Kidney (tissue), 14 donors: ENCODE measurements around the gene ASTN2. TPM values are rescaled to one million over a fixed set of nuclear protein-coding genes. Genes with fewer than 3 reads are reported as not detected.

Experiments
- DNase-seq, 5 donors: peaks; one replicate each; pipeline ENCODE4 v3.0.0-alpha.2; 2013 to 2020
- FAIRE-seq: peaks from 2 replicates; lab custom pipeline; 2012; peaks lifted over from hg19 to GRCh38; lab: Jason Lieb, UNC
- H3K27ac ChIP-seq, 2 donors: one replicate each; pipeline ENCODE4 v1.7.0; 2013; ENCODE audit warnings: low read depth in 2 of 2, low read length in 2 of 2, inconsistent platforms in 1 of 2
- H3K27me3 ChIP-seq: one replicate; pipeline ENCODE4 v1.7.1; 2013; ENCODE audit warnings: low read length, inconsistent platforms; ENCODE audit not compliant: control insufficient read depth, insufficient read depth
- H3K36me3 ChIP-seq, 3 donors: one replicate each; pipeline versions ENCODE4 v1.7.0 to v1.7.1; 2013; ENCODE audit warnings: low read length in 3 of 3, control low read depth in 1 of 3, inconsistent platforms in 1 of 3; ENCODE audit not compliant: insufficient read depth in 3 of 3, control insufficient read depth in 2 of 3
- H3K4me1 ChIP-seq, 3 donors: one replicate each; pipeline versions ENCODE4 v1.7.0 to v1.7.1; 2013; ENCODE audit warnings: low read length in 3 of 3, inconsistent platforms in 1 of 3, low read depth in 1 of 3; ENCODE audit not compliant: control insufficient read depth in 2 of 3, insufficient read depth in 2 of 3
- H3K4me3 ChIP-seq, 3 donors: one replicate each; pipeline versions ENCODE4 v1.7.0 to v1.8.1; 2013; ENCODE audit warnings: low read length in 3 of 3, control low read depth in 1 of 3, inconsistent platforms in 1 of 3
- H3K9ac ChIP-seq, 3 donors: one replicate each; pipeline versions ENCODE4 v1.7.0 to v1.7.1; 2013; ENCODE audit warnings: low read length in 3 of 3, control low read depth in 1 of 3, inconsistent platforms in 1 of 3
- H3K9me3 ChIP-seq, 3 donors: one replicate each; pipeline versions ENCODE4 v1.7.0 to v1.7.1; 2013; ENCODE audit warnings: low read length in 3 of 3, control low read depth in 1 of 3, inconsistent platforms in 1 of 3; ENCODE audit not compliant: control insufficient read depth in 2 of 3, insufficient read depth in 1 of 3
- CTCF ChIP-seq: IDR thresholded peaks from 3 replicates; pipeline ENCODE4 v1.5.1; 2012; ENCODE audit warnings: mild to moderate bottlenecking, moderate library complexity, borderline replicate concordance; ENCODE audit not compliant: insufficient read depth; ENCODE audit errors: extremely low read depth
- intact Hi-C: fragments of 100-400 bp; cut with DNase I; formaldehyde crosslinking; loops from one replicate; pipeline ENCODE4 v1.11.1; 2022
- polyA plus RNA-seq: library from polyadenylated mRNA; stranded (reverse); fragments of 350-450 nt; fragmentation: Illumina TruSeq; extraction: RNeasy Lipid Tissue Mini Kit (QIAGEN cat#74804); gene quantifications from one replicate; pipeline ENCODE4 v1.2.3, GENCODE V29; 2014; ENCODE audit warnings: low read depth, low replicate concordance; ENCODE audit not compliant: insufficient read depth
- total RNA-seq: library from RNA; stranded (reverse); fragmentation: NEBNext Ultra II Directional; extraction: Animal tissue kit (Norgen Biotek cat#: 25700); gene quantifications from one replicate; pipeline ENCODE4 v1.2.1, GENCODE V29; 2021
- donor health status: control.
- donor health status: control.
- donor health status: control.
- donor health status: control.
- donor health status: control.
- donor health status: DM: yes; HTN: yes; CAD: no.
- donor health status: Normal renal cell carcinoma (clear cell type).

ASTN2 gene
- total and polyA plus RNA-seq, 2 donors from 2014 or later, result 7.6 to 11.5 TPM

- DNase-seq (no peak), FAIRE-seq (no peak)
- intact Hi-C loops, result no loop called here
Measured at GRCh38 chr9:117444501-117444900, 29.6 kb upstream of the ASTN2 start.

GRCh38 chr9:117437283-117437682, 22.4 kb upstream of the ASTN2 start:
- Histone ChIP-seq H3K9me3 (no peaks in the 10 kb centered on the region), H3K4me1 (no peaks in the 10 kb centered on the region), H3K9ac (no peak overlapping the region), H3K4me3 (no peak overlapping the region), H3K36me3 (no peaks in the 10 kb centered on the region), H3K27ac (no peak overlapping the region), H3K27me3 (no peaks in the 10 kb centered on the region)
- TF ChIP-seq CTCF, result no peak
- no peak for FAIRE-seq
- peak in 3 of 5 donors; percentile 24 to 29 (median 28) for DNase-seq
- intact Hi-C loops, result no loop called here

More at GRCh38 chr9:117444501-117444900, 29.6 kb upstream of the ASTN2 start:
- Histone ChIP-seq H3K36me3 (no peaks in the 10 kb centered on the region), H3K4me3 (no peak overlapping the region), H3K9ac (no peak overlapping the region), H3K9me3 (no peaks in the 10 kb centered on the region), H3K27me3 (no peaks in the 10 kb centered on the region), H3K27ac (no peak overlapping the region), H3K4me1 (no peaks in the 10 kb centered on the region)
- TF ChIP-seq CTCF, result no peak

GRCh38 chr9:117435630-117436261, 20.9 kb upstream of the ASTN2 start:
- FAIRE-seq (no peak), DNase-seq (no peak)
- TF ChIP-seq CTCF, result no peak
- no peak overlapping the region for H3K27ac ChIP-seq
- intact Hi-C loops, result no loop called here
- no peaks in the 10 kb centered on the region for H3K9me3 ChIP-seq
- no peak overlapping the region for H3K4me3 ChIP-seq
- no peaks in the 10 kb centered on the region for H3K4me1 ChIP-seq
- H3K36me3 ChIP-seq, result no peaks in the 10 kb centered on the region
- no peaks in the 10 kb centered on the region for H3K27me3 ChIP-seq
- no peak overlapping the region for H3K9ac ChIP-seq

- Histone ChIP-seq H3K27ac (no peak overlapping the region), H3K4me3 (no peak overlapping the region), H3K9me3 (no peaks in the 10 kb centered on the region), H3K36me3 (no peaks in the 10 kb centered on the region), H3K4me1 (no peaks in the 10 kb centered on the region), H3K27me3 (no peaks in the 10 kb centered on the region), H3K9ac (no peak overlapping the region)
- intact Hi-C loops, result no loop called here
- TF ChIP-seq CTCF, result no peak
- FAIRE-seq (no peak), DNase-seq (no peak)
Measured at GRCh38 chr9:117434566-117434965, 19.7 kb upstream of the ASTN2 start.
